ENCODE measurements around the gene PRR20C. TPM values are rescaled to one million over a fixed set of nuclear protein-coding genes. Genes with fewer than 3 reads are reported as not detected.
"Not testable (repeated sequence)": the region's sequence is repeated elsewhere in the genome, so short reads cannot be mapped to it uniquely, and the experiment has no call there.

The PRR20C gene
- total and polyA plus RNA-seq, 5 donors from 2014 or later, result not detected

DNA sequence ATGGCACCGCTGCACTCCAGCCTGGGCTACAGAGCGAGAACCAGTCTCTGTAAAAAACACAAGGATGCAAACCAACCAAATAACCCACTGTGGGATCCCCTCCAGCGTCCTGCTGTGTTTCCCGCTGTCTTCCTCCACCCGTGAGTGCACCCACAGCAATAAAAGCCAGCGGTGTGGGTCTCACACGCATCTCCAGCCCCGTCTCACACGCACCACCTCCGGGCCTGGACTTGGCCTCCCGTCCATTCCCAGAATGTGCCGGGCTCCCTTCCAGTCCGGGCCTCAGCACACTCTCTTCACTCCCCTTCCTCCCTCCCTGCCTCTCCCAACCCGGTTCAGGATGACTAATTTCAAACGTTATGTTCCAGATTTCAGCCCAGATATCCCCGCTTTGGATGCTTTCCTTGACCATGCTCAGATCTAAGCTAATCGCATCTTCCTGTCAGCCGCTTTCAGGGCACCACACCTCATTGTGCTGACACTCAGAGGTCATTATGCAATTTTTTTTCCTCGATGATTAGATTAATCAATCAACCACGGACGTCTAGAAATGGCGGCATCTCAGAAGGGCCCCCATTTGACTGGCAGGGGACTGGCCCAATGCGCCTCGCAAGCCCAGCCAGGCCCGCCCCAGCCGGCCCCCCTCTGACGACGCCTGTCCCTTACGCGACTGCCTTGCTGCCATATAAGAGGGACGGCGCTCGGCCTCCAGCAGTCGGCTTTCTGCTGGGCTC, 13.5 kb upstream of the PRR20C start, which contains the start of gene PRR20A:
PRR20A (plus strand) TSS at position 684 of the 734 bp plus-strand sequence. CDS start 387 bp downstream, outside the sequence.
- ATAC-seq (ENCODE audit: low read depth in 2 of 2); H3K4me3 Mint-ChIP-seq; H3K27ac Mint-ChIP-seq; DNase-seq; H3K36me3 ChIP-seq (ENCODE audit: control insufficient read depth, insufficient read depth, low read length); H3K9me3 Mint-ChIP-seq; H3K4me1 Mint-ChIP-seq; H3K27ac ChIP-seq (ENCODE audit: insufficient read depth, low read length, poor library complexity, severe bottlenecking); H3K4me1 ChIP-seq (ENCODE audit: control insufficient read depth, insufficient read depth, low read length, poor library complexity, severe bottlenecking); H3K4me3 ChIP-seq (ENCODE audit: low read depth, low read length); H3K9me3 ChIP-seq (ENCODE audit: control insufficient read depth in 2 of 2, low read length in 2 of 2); H3K36me3 Mint-ChIP-seq; H3K27me3 Mint-ChIP-seq; H3K27me3 ChIP-seq (ENCODE audit: control insufficient read depth, insufficient read depth, low read length): not testable (repeated sequence)

DNA sequence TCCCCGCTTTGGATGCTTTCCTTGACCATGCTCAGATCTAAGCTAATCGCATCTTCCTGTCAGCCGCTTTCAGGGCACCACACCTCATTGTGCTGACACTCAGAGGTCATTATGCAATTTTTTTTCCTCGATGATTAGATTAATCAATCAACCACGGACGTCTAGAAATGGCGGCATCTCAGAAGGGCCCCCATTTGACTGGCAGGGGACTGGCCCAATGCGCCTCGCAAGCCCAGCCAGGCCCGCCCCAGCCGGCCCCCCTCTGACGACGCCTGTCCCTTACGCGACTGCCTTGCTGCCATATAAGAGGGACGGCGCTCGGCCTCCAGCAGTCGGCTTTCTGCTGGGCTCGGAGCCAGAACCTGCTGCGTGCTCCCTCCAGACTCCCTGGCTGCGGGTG, 6.7 kb upstream of the PRR20C start, which contains the start of gene PRR20B:
PRR20B (plus strand) TSS at position 301 of the 400 bp plus-strand sequence. CDS start 387 bp downstream, outside the sequence.
- DNase-seq; H3K4me3 ChIP-seq (ENCODE audit: low read depth, low read length); H3K27me3 Mint-ChIP-seq; ATAC-seq (ENCODE audit: low read depth in 2 of 2); H3K4me1 Mint-ChIP-seq; H3K27ac Mint-ChIP-seq; H3K4me3 Mint-ChIP-seq; H3K36me3 ChIP-seq (ENCODE audit: control insufficient read depth, insufficient read depth, low read length); H3K4me1 ChIP-seq (ENCODE audit: control insufficient read depth, insufficient read depth, low read length, poor library complexity, severe bottlenecking); H3K9me3 Mint-ChIP-seq; H3K36me3 Mint-ChIP-seq; H3K27ac ChIP-seq (ENCODE audit: insufficient read depth, low read length, poor library complexity, severe bottlenecking); H3K9me3 ChIP-seq (ENCODE audit: control insufficient read depth in 2 of 2, low read length in 2 of 2); H3K27me3 ChIP-seq (ENCODE audit: control insufficient read depth, insufficient read depth, low read length): not testable (repeated sequence)

DNA sequence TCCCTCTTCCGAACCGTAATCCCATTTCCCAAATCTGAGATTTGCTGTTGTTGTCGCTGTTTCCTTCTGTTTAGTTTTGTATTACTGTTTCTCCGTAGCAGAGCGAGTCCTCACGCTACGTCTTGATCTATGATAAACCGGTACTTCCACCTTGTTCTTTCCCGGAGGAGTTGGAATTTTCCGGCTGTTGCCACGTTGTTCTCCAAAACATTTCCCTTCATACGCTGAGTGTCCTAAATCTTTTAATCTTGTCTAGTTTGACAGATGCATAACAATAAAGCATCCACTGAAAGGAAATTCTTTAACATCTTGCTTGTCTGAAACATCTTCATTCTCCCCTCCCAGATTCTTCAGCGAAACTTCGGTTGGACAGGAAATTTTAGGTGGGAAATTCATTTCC, 5.8 kb upstream of the PRR20C start:
- H3K27me3 ChIP-seq (ENCODE audit: control insufficient read depth, insufficient read depth, low read length); H3K9me3 Mint-ChIP-seq; H3K27ac ChIP-seq (ENCODE audit: insufficient read depth, low read length, poor library complexity, severe bottlenecking); H3K4me1 Mint-ChIP-seq; ATAC-seq (ENCODE audit: low read depth in 2 of 2); H3K36me3 Mint-ChIP-seq; H3K9me3 ChIP-seq (ENCODE audit: control insufficient read depth in 2 of 2, low read length in 2 of 2); H3K4me1 ChIP-seq (ENCODE audit: control insufficient read depth, insufficient read depth, low read length, poor library complexity, severe bottlenecking); H3K36me3 ChIP-seq (ENCODE audit: control insufficient read depth, insufficient read depth, low read length); DNase-seq; H3K4me3 ChIP-seq (ENCODE audit: low read depth, low read length); H3K27me3 Mint-ChIP-seq; H3K27ac Mint-ChIP-seq; H3K4me3 Mint-ChIP-seq: not testable (repeated sequence)

DNA sequence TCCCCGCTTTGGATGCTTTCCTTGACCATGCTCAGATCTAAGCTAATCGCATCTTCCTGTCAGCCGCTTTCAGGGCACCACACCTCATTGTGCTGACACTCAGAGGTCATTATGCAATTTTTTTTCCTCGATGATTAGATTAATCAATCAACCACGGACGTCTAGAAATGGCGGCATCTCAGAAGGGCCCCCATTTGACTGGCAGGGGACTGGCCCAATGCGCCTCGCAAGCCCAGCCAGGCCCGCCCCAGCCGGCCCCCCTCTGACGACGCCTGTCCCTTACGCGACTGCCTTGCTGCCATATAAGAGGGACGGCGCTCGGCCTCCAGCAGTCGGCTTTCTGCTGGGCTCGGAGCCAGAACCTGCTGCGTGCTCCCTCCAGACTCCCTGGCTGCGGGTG, 6.5 kb downstream of the PRR20C start, which contains the start of gene PRR20D:
PRR20D (plus strand) TSS at position 301 of the 400 bp plus-strand sequence. CDS start 387 bp downstream, outside the sequence.
- not testable (repeated sequence) for H3K27ac Mint-ChIP-seq; H3K27me3 Mint-ChIP-seq; H3K36me3 Mint-ChIP-seq; H3K4me1 ChIP-seq (ENCODE audit: control insufficient read depth, insufficient read depth, low read length, poor library complexity, severe bottlenecking); H3K4me3 Mint-ChIP-seq; ATAC-seq (ENCODE audit: low read depth in 2 of 2); H3K9me3 Mint-ChIP-seq; H3K4me3 ChIP-seq (ENCODE audit: low read depth, low read length); H3K9me3 ChIP-seq (ENCODE audit: control insufficient read depth in 2 of 2, low read length in 2 of 2); H3K4me1 Mint-ChIP-seq; DNase-seq; H3K27ac ChIP-seq (ENCODE audit: insufficient read depth, low read length, poor library complexity, severe bottlenecking); H3K27me3 ChIP-seq (ENCODE audit: control insufficient read depth, insufficient read depth, low read length); H3K36me3 ChIP-seq (ENCODE audit: control insufficient read depth, insufficient read depth, low read length)

DNA sequence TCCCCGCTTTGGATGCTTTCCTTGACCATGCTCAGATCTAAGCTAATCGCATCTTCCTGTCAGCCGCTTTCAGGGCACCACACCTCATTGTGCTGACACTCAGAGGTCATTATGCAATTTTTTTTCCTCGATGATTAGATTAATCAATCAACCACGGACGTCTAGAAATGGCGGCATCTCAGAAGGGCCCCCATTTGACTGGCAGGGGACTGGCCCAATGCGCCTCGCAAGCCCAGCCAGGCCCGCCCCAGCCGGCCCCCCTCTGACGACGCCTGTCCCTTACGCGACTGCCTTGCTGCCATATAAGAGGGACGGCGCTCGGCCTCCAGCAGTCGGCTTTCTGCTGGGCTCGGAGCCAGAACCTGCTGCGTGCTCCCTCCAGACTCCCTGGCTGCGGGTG, 13.0 kb downstream of the PRR20C start, which contains the start of gene PRR20E:
PRR20E (plus strand) TSS at position 301 of the 400 bp plus-strand sequence. CDS start 387 bp downstream, outside the sequence.
- not testable (repeated sequence) for H3K4me3 ChIP-seq (ENCODE audit: low read depth, low read length); ATAC-seq (ENCODE audit: low read depth in 2 of 2); DNase-seq; H3K36me3 ChIP-seq (ENCODE audit: control insufficient read depth, insufficient read depth, low read length); H3K9me3 Mint-ChIP-seq; H3K4me1 Mint-ChIP-seq; H3K4me1 ChIP-seq (ENCODE audit: control insufficient read depth, insufficient read depth, low read length, poor library complexity, severe bottlenecking); H3K9me3 ChIP-seq (ENCODE audit: control insufficient read depth in 2 of 2, low read length in 2 of 2); H3K27ac Mint-ChIP-seq; H3K36me3 Mint-ChIP-seq; H3K27me3 ChIP-seq (ENCODE audit: control insufficient read depth, insufficient read depth, low read length); H3K27ac ChIP-seq (ENCODE audit: insufficient read depth, low read length, poor library complexity, severe bottlenecking); H3K4me3 Mint-ChIP-seq; H3K27me3 Mint-ChIP-seq

DNA sequence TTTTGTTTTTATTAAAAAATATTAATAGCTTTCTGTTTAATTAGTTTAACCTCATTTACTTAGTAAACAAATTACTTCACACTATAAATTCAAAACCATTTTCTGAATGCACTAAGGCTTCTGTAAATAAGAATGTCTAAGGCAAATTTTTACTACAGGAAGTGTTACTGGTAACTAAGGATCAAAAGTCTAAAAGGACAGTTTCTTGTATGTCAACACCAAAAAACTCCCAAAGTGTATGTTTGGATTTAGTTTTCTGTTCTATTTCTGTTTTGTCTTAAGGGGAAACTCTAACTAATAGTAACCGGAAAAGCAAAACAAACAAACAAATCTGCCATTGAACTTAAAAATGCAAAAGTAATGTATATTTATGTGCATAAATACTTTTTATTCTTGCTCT, 37.8 kb downstream of the PRR20C start:
- Mint-ChIP-seq H3K9me3 (peaks cover 0 to 26% (median 4%) of the 10 kb centered on the region in 7 donors), H3K4me1 (no peaks in the 10 kb centered on the region), H3K36me3 (no peaks in the 10 kb centered on the region), H3K27ac (no peak overlapping the region), H3K27me3 (no peaks in the 10 kb centered on the region), H3K4me3 (no peak overlapping the region)
- Histone ChIP-seq H3K9me3 (ENCODE audit: control insufficient read depth in 2 of 2, low read length in 2 of 2) (peaks cover 0 to 2% of the 10 kb centered on the region in 2 experiments), H3K27ac (ENCODE audit: insufficient read depth, low read length, poor library complexity, severe bottlenecking) (no peak overlapping the region), H3K36me3 (ENCODE audit: control insufficient read depth, insufficient read depth, low read length) (no peaks in the 10 kb centered on the region), H3K27me3 (ENCODE audit: control insufficient read depth, insufficient read depth, low read length) (no peaks in the 10 kb centered on the region), H3K4me1 (ENCODE audit: control insufficient read depth, insufficient read depth, low read length, poor library complexity, severe bottlenecking) (no peaks in the 10 kb centered on the region), H3K4me3 (ENCODE audit: low read depth, low read length) (no peak overlapping the region)
- ATAC-seq (ENCODE audit: low read depth in 2 of 2) (no peak), DNase-seq (no peak)

Other genes with a start within 250 kb of the PRR20C start
- gene PRR20A, start 13.1 kb upstream of the PRR20C start, total RNA-seq, result not detected
- not detected for gene PRR20A, start 13.1 kb upstream of the PRR20C start, polyA plus RNA-seq
- gene PRR20B, start 6.6 kb upstream of the PRR20C start, total RNA-seq, result not detected
- not detected for gene PRR20B, start 6.6 kb upstream of the PRR20C start, polyA plus RNA-seq
- gene PRR20D, start 6.6 kb downstream of the PRR20C start, total RNA-seq, result not detected
- not detected for gene PRR20D, start 6.6 kb downstream of the PRR20C start, polyA plus RNA-seq
- gene PRR20E, start 13.1 kb downstream of the PRR20C start, total RNA-seq, result not detected
- not detected for gene PRR20E, start 13.1 kb downstream of the PRR20C start, polyA plus RNA-seq

Measured in CD4-positive, CD25-positive, alpha-beta regulatory T cell (primary cell).